PC-9 (cell line): ENCODE measurements around the gene DGKA.

Experiments
- CTCF ChIP-seq: fragments of 200-600 bp; sonication (generic); conservative IDR thresholded peaks from 2 replicates; pipeline ENCODE4 v1.6.1; 2017; ENCODE audit warnings: mixed run types, antibody characterized with exemption, mild to moderate bottlenecking, moderate library complexity
- EZH2 ChIP-seq: fragments of 200-600 bp; sonication (generic); IDR thresholded peaks from 2 replicates; pipeline ENCODE4 v1.8.0; 2017; ENCODE audit warnings: antibody characterized with exemption, low read depth

- TF ChIP-seq CTCF (peak; percentile 70), EZH2 (no peak)
Observed at GRCh38 chr12:55973599-55974307, 42.8 kb downstream of the DGKA start, which contains the start of gene RAB5B.
